H1 (cell line): Measurements from ENCODE around the gene PDHB. TPM values are rescaled to one million over a fixed set of nuclear protein-coding genes. Genes with fewer than 3 reads are reported as not detected.

Experiments
- CTCF ChIA-PET: fragments of 300-600 bp; sonication (Branson Sonifier 250); formaldehyde crosslinking; loops from one replicate; lab custom pipeline; 2021; ENCODE audit not compliant: partially characterized antibody; lab: Charles Lee
- POLR2A ChIA-PET: fragments of 300-600 bp; sonication (Branson Sonifier 250); formaldehyde crosslinking; loops from one replicate; lab custom pipeline; 2021; ENCODE audit warnings: inconsistent platforms; ENCODE audit not compliant: partially characterized antibody; lab: Charles Lee
- DNase-seq, 2 experiments: peaks; one replicate each; pipeline versions ENCODE4 v3.0.0 to v3.0.0-alpha.2; 2010 to 2022; ENCODE audit warnings: low spot score in 2 of 2, low read depth in 1 of 2, mixed read lengths in 1 of 2
- FAIRE-seq: peaks from 2 replicates; lab custom pipeline; 2011; peaks lifted over from hg19 to GRCh38; lab: Jason Lieb, UNC
- H2AFZ ChIP-seq: 2 replicates; pipeline ENCODE4 v1.8.1; 2012; ENCODE audit warnings: low read length, inconsistent platforms
- H2AK5ac ChIP-seq: 2 replicates; pipeline ENCODE4 v1.6.1; 2013; ENCODE audit warnings: low read depth, low read length
- H2BK120ac ChIP-seq: replicated peaks from 2 replicates; pipeline ENCODE3; 2013; ENCODE audit warnings: low read depth, low read length, inconsistent platforms
- H2BK12ac ChIP-seq: 2 replicates; pipeline ENCODE4 v1.6.1; 2013; ENCODE audit warnings: low read depth, low read length
- H2BK15ac ChIP-seq: 2 replicates; pipeline ENCODE4 v1.6.1; 2013; ENCODE audit warnings: low read length
- H2BK20ac ChIP-seq: 2 replicates; pipeline ENCODE4 v1.6.1; 2013; ENCODE audit warnings: low read length
- H2BK5ac ChIP-seq: 2 replicates; pipeline ENCODE4 v1.6.1; 2013; ENCODE audit warnings: low read depth, low read length
- H3K14ac ChIP-seq: 2 replicates; pipeline ENCODE4 v1.6.1; 2013; ENCODE audit warnings: inconsistent platforms; ENCODE audit not compliant: insufficient read length
- H3K18ac ChIP-seq: 2 replicates; pipeline ENCODE4 v1.6.1; 2013; ENCODE audit warnings: low read length; ENCODE audit errors: extremely low read depth
- H3K23ac ChIP-seq: 2 replicates; pipeline ENCODE4 v1.6.1; 2013; ENCODE audit warnings: inconsistent platforms; ENCODE audit not compliant: insufficient read length
- H3K23me2 ChIP-seq: 2 replicates; pipeline ENCODE4 v1.6.1; 2013; ENCODE audit warnings: low read depth, low read length
- H3K27ac ChIP-seq: 2 replicates; pipeline ENCODE4 v1.6.1; 2011; ENCODE audit warnings: low read depth, low read length, inconsistent platforms
- H3K27me3 ChIP-seq, 4 experiments: replicated peaks in 1 of 4; 1 replicate in 1 of 4; 2 replicates in 3 of 4; pipeline versions ENCODE4 v1.6.1 to v1.8.1; 2011 to 2013; ENCODE audit warnings: low read length in 3 of 4, mild to moderate bottlenecking in 3 of 4, inconsistent platforms in 2 of 4, mixed read lengths in 2 of 4, moderate library complexity in 1 of 4; ENCODE audit not compliant: control insufficient read depth in 3 of 4, insufficient read depth in 3 of 4; ENCODE audit errors: extremely low read depth in 1 of 4
- H3K36me3 ChIP-seq, 4 experiments: 2 replicates each; pipeline versions ENCODE4 v1.6.1 to v1.8.1; 2011 to 2013; ENCODE audit warnings: mild to moderate bottlenecking in 4 of 4, low read length in 3 of 4, moderate library complexity in 2 of 4, control low read depth in 1 of 4, inconsistent platforms in 1 of 4; ENCODE audit not compliant: insufficient read depth in 4 of 4, control insufficient read depth in 2 of 4
- H3K4ac ChIP-seq: replicated peaks from 2 replicates; pipeline ENCODE3; 2013; ENCODE audit warnings: low read length, low read depth, mixed read lengths, inconsistent platforms; ENCODE audit not compliant: insufficient read length
- H3K4me1 ChIP-seq, 4 experiments: replicated peaks in 1 of 4; 1 replicate in 1 of 4; 2 replicates in 3 of 4; pipeline versions ENCODE4 v1.6.1 to v1.8.1; 2011 to 2013; ENCODE audit warnings: low read length in 3 of 4, inconsistent platforms in 2 of 4, mixed read lengths in 1 of 4; ENCODE audit not compliant: insufficient read depth in 4 of 4, control insufficient read depth in 3 of 4
- H3K4me2 ChIP-seq, 2 experiments: 2 replicates each; pipeline versions ENCODE4 v1.6.1 to v1.8.1; 2011 to 2013; ENCODE audit warnings: low read depth in 2 of 2, low read length in 2 of 2, control low read depth in 1 of 2, inconsistent platforms in 1 of 2, mild to moderate bottlenecking in 1 of 2; ENCODE audit not compliant: insufficient read depth in 1 of 2
- H3K4me3 ChIP-seq, 4 experiments: fragments of 200-600, 300-600 bp in 1 of 4; sonication (generic), shearing (Covaris generic), sonication (Bioruptor Twin) in 1 of 4; 2 replicates each; pipeline versions ENCODE4 v1.5.1 to v1.8.1; 2011 to 2016; ENCODE audit warnings: low read length in 4 of 4, low read depth in 3 of 4, control low read depth in 2 of 4, inconsistent platforms in 2 of 4, mild to moderate bottlenecking in 2 of 4, mixed read lengths in 1 of 4, moderate library complexity in 1 of 4; ENCODE audit not compliant: insufficient read depth in 2 of 4; ENCODE audit errors: extremely low read depth in 1 of 4
- H3K56ac ChIP-seq: replicated peaks from 2 replicates; pipeline ENCODE3; 2013; ENCODE audit warnings: low read depth, mild to moderate bottlenecking, mixed read lengths, low read length, inconsistent platforms; ENCODE audit not compliant: insufficient read length
- H3K79me1 ChIP-seq: 2 replicates; pipeline ENCODE4 v1.6.1; 2013; ENCODE audit warnings: low read depth, low read length, control low read depth
- H3K79me2 ChIP-seq, 2 experiments: 2 replicates each; pipeline versions ENCODE4 v1.6.1 to v1.8.1; 2012 to 2013; ENCODE audit warnings: low read length in 2 of 2, mild to moderate bottlenecking in 2 of 2, inconsistent platforms in 1 of 2; ENCODE audit not compliant: insufficient read depth in 2 of 2, control insufficient read depth in 1 of 2
- H3K9ac ChIP-seq, 4 experiments: replicated peaks in 1 of 4; 1 replicate in 1 of 4; 2 replicates in 3 of 4; pipeline versions ENCODE4 v1.6.1 to v1.8.1; 2011 to 2013; ENCODE audit warnings: low read depth in 3 of 4, low read length in 3 of 4, control low read depth in 2 of 4, mild to moderate bottlenecking in 2 of 4, moderate library complexity in 2 of 4, inconsistent platforms in 1 of 4; ENCODE audit errors: extremely low read depth in 1 of 4
- H3K9me3 ChIP-seq, 2 experiments: 2 replicates each; pipeline versions ENCODE4 v1.6.1 to v1.8.1; 2012 to 2013; ENCODE audit warnings: mild to moderate bottlenecking in 2 of 2, moderate library complexity in 2 of 2, control low read depth in 1 of 2, inconsistent platforms in 1 of 2, low read depth in 1 of 2, low read length in 1 of 2, mixed read lengths in 1 of 2; ENCODE audit not compliant: insufficient read depth in 2 of 2
- H4K20me1 ChIP-seq, 2 experiments: replicated peaks in 1 of 2; 2 replicates each; pipeline versions ENCODE3 to v1.8.1; 2011 to 2013; ENCODE audit warnings: inconsistent platforms in 2 of 2, low read length in 2 of 2, mild to moderate bottlenecking in 1 of 2; ENCODE audit not compliant: insufficient read depth in 2 of 2, control insufficient read depth in 1 of 2
- H4K5ac ChIP-seq: 2 replicates; pipeline ENCODE4 v1.6.1; 2013; ENCODE audit warnings: low read length, low read depth, mixed read lengths, inconsistent platforms; ENCODE audit not compliant: insufficient read length
- H4K8ac ChIP-seq: 2 replicates; pipeline ENCODE4 v1.8.0; 2013; ENCODE audit warnings: mild to moderate bottlenecking, moderate library complexity, low read length, inconsistent platforms; ENCODE audit not compliant: insufficient read depth; ENCODE audit errors: extremely low read depth
- H4K91ac ChIP-seq: replicated peaks from 2 replicates; pipeline ENCODE3; 2013; ENCODE audit warnings: low read length, mixed read lengths, inconsistent platforms; ENCODE audit not compliant: insufficient read length
- ASH2L ChIP-seq: fragments of 200-600, 300-600 bp; sonication (generic); IDR thresholded peaks from one replicate; pipeline ENCODE4 v1.7.1; 2017; ENCODE audit warnings: low read length
- CEBPB ChIP-seq: IDR thresholded peaks from 2 replicates; pipeline ENCODE4 v1.6.1; 2012; ENCODE audit warnings: low read depth, low read length
- CTBP2 ChIP-seq: IDR thresholded peaks from 2 replicates; pipeline ENCODE4 v1.7.0; 2011; ENCODE audit warnings: borderline replicate concordance, mild to moderate bottlenecking, moderate library complexity, mixed read lengths, low read length; ENCODE audit not compliant: insufficient read depth, insufficient read length
- GABPA ChIP-seq: IDR thresholded peaks from 2 replicates; pipeline ENCODE4 v1.6.1; 2011; ENCODE audit warnings: mild to moderate bottlenecking, low read length, moderate library complexity, borderline replicate concordance; ENCODE audit not compliant: insufficient read depth
- KDM4A ChIP-seq: IDR thresholded peaks from one replicate; pipeline ENCODE4 v1.7.1; 2012; ENCODE audit warnings: low read depth, mild to moderate bottlenecking, moderate library complexity, low read length, inconsistent platforms; ENCODE audit not compliant: severe bottlenecking
- RAD21 ChIP-seq, 2 experiments: IDR thresholded peaks in 1 of 2; conservative IDR thresholded peaks in 1 of 2; 2 replicates each; pipeline ENCODE4 v1.6.1; 2011; ENCODE audit warnings: low read depth in 2 of 2, low read length in 2 of 2, improper control_type of control experiment in 1 of 2, inconsistent platforms in 1 of 2, mild to moderate bottlenecking in 1 of 2, moderate library complexity in 1 of 2
- SIRT6 ChIP-seq: IDR thresholded peaks from one replicate; pipeline ENCODE4 v1.7.1; 2012; ENCODE audit warnings: low read length, inconsistent platforms
- SRF ChIP-seq: IDR thresholded peaks from 2 replicates; pipeline ENCODE4 v1.6.1; 2011; ENCODE audit warnings: mild to moderate bottlenecking, low read depth, low read length, moderate library complexity
- TAF1 ChIP-seq: IDR thresholded peaks from 2 replicates; pipeline ENCODE4 v1.6.1; 2011; ENCODE audit warnings: mild to moderate bottlenecking, low read depth, low read length
- TAF7 ChIP-seq: optimal IDR thresholded peaks from 2 replicates; pipeline ENCODE3; 2011; ENCODE audit warnings: low read depth, mild to moderate bottlenecking, inconsistent platforms, low read length, moderate library complexity, borderline replicate concordance
- WGBS, 2 experiments: shearing (Covaris generic) in 1 of 2; methylation state at CpG; one replicate each; pipeline versions ENCODE4 v1.1.6 to v1.1.7; 2013 to 2015; ENCODE audit warnings: low lambda C conversion rate in 2 of 2, mixed read lengths in 2 of 2, inconsistent platforms in 1 of 2, low coverage in 1 of 2, missing lambda C conversion rate in 1 of 2; ENCODE audit not compliant: insufficient replicate concordance in 2 of 2, insufficient coverage in 1 of 2, insufficient read length in 1 of 2; ENCODE audit errors: extremely low coverage in 1 of 2, missing lambda C conversion rate in 1 of 2; 5-methylcytosine and 5-hydroxymethylcytosine counted together
- polyA plus RNA-seq, 7 experiments: library from polyadenylated mRNA; depleted of rRNA in 3 of 7; stranded (reverse) in 5 of 7; unstranded in 2 of 7; fragments of >200 nt in 5 of 7; fragments of 200-250 nt in 2 of 7; gene quantifications; 1 replicate in 5 of 7; 2 replicates in 1 of 7; 4 replicates in 1 of 7; pipeline versions ENCODE4 v1.2.1 to v1.2.3, GENCODE V29; 2011 to 2013; ENCODE audit warnings: missing spikeins in 2 of 7, mixed read lengths in 2 of 7
- total RNA-seq: library from RNA; stranded (reverse); fragmentation: NEBNext Ultra II Directional; extraction: Animal tissue kit (Norgen Biotek cat#: 25700); gene quantifications from 2 replicates; pipeline ENCODE4 v1.2.1, GENCODE V29; 2021

The PDHB gene
- total and polyA plus RNA-seq, 2 of the 8 experiments (the other 6 are each of a cell fraction or from before 2014, with no cell fraction given) = 90.4 to 140 TPM

DNA sequence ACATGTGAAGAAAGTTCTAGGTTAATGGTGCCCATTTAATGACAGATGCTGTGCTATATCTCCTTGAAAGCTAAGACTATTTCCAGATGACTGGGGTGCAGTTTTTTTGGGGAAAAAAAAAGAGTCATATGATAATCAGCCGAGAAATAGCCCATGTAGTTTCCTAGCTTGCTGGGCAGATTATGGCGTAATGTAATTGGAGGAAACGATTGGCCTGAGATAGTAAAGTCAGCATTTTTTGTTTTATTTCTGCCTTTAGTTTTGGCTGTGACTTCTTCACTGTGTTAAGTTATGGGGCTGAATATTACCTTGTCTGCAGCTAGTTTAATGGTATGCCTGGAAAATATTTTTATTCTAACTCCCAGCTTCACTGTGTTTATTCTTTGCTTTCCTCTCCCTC is 24.0 kb downstream of the PDHB start:
- no peak overlapping the region for H4K91ac ChIP-seq
- CTCF ChIA-PET = interaction anchor here (0.6 to 4.5 kb wide), 8 partner anchors 9 to 138 kb away, joined by 3 to 27 read pairs (median 3); no protein-coding TSS in a partner anchor
- no peaks in the 10 kb centered on the region for H3K79me2 ChIP-seq
- no peak overlapping the region for H2AFZ ChIP-seq
- H4K8ac ChIP-seq = no peak overlapping the region
- H3K4me3 ChIP-seq = no peak overlapping the region
- no peak overlapping the region for H3K23ac ChIP-seq
- H2BK120ac ChIP-seq = no peak overlapping the region
- H2BK12ac ChIP-seq = no peak overlapping the region
- H3K9ac ChIP-seq = no peak overlapping the region
- H3K4me2 ChIP-seq = no peak overlapping the region
- H4K20me1 ChIP-seq = no peaks in the 10 kb centered on the region
- peaks cover 0 to 4% (median under 1%) of the 10 kb centered on the region in 4 experiments; a peak in 1 of 7 replicates for H3K4me1 ChIP-seq
- H3K27me3 ChIP-seq = no peaks in the 10 kb centered on the region
- H4K5ac ChIP-seq = no peak overlapping the region
- H2BK20ac ChIP-seq = no peak overlapping the region
- POLR2A ChIA-PET = interaction anchor here (0.6 kb wide), 1 partner anchor 17 kb away, joined by 3 read pairs; no protein-coding TSS in a partner anchor
- TF ChIP-seq SRF (no peak), TAF7 (no peak), TAF1 (no peak), CTBP2 (no peak), SIRT6 (no peak), KDM4A (no peak), CEBPB (no peak), GABPA (no peak), ASH2L (no peak), RAD21 (IDR thresholded peaks at IDR 0.05 in 1 of 2, conservative IDR thresholded peaks at IDR 0.05 in 1 of 2; ENCODE audit: low read depth in 2 of 2, low read length in 2 of 2) (no peak)
- no peak overlapping the region for H3K56ac ChIP-seq
- no peak overlapping the region for H3K4ac ChIP-seq
- no peaks in the 10 kb centered on the region for H3K9me3 ChIP-seq
- H3K36me3 ChIP-seq = no peaks in the 10 kb centered on the region
- H3K79me1 ChIP-seq = no peaks in the 10 kb centered on the region
- no peak for FAIRE-seq
- no peak overlapping the region for H2AK5ac ChIP-seq
- WGBS, 2 experiments = 94% methylated on average over 3 of the region's 3 CpGs; no CpG with 5 or more reads in 1 of the 2 experiments
- H3K23me2 ChIP-seq = no peaks in the 10 kb centered on the region
- no peak overlapping the region for H3K27ac ChIP-seq
- no peak overlapping the region for H3K18ac ChIP-seq
- H2BK15ac ChIP-seq = no peak overlapping the region
- DNase-seq = no peak
- H2BK5ac ChIP-seq = no peak overlapping the region
- no peak overlapping the region for H3K14ac ChIP-seq
